Right ventricle myocardium inferior (tissue), 1 donor: Measurements from ENCODE around the gene CLPTM1L. TPM values are rescaled to one million over a fixed set of nuclear protein-coding genes. Genes with fewer than 3 reads are reported as not detected.
"Not testable (repeated sequence)": the region's sequence is repeated elsewhere in the genome, so short reads cannot be mapped to it uniquely, and the experiment has no call there.

ENCODE experiments used
- ATAC-seq: fragments of 200-7000 bp; cut with Tn5 transposase; one replicate; pipeline ENCODE4 v1.9.1; 2020; ENCODE audit warnings: mild to moderate bottlenecking, moderate library complexity
- DNase-seq: peaks from one replicate; pipeline ENCODE4 v3.0.0; 2021; ENCODE audit errors: missing footprints
- intact Hi-C: fragments of 100-400 bp; cut with DNase I; formaldehyde crosslinking; loops from one replicate; pipeline ENCODE4 v1.11.0; 2022
- total RNA-seq: library from RNA; stranded (reverse); fragmentation: NEBNext Ultra II Directional; extraction: Animal tissue kit (Norgen Biotek cat#: 25700); gene quantifications from one replicate; pipeline ENCODE4 v1.2.1, GENCODE V29; 2021
- donor health status: DM: no; HTN: yes; CAD: no; lungs with severe emphysema.

Gene CLPTM1L
- total RNA-seq, 1 donor from 2014 or later = 33.3 TPM

DNA sequence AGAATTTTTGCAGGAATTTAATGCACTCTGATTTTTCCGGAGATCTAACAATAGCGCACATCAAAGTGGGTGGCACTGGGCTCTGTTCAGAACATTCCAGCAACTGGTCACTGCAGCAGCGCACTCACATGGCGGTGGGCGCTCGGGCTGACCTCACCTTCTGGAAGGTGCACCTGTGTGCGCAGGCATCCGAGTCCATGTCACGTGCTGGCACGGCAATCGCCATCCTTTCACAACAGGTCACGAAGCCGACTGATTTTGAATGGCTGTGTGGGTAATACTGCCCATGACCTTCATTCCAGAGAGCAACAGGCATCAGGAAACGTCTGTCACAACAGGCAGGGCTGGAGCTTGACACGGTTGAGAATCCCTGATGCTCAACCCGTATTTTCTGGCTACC is 18.7 kb upstream of the CLPTM1L start:
- intact Hi-C loops = no loop called here
- ATAC-seq (no peak), DNase-seq (peak; percentile 9)

DNA sequence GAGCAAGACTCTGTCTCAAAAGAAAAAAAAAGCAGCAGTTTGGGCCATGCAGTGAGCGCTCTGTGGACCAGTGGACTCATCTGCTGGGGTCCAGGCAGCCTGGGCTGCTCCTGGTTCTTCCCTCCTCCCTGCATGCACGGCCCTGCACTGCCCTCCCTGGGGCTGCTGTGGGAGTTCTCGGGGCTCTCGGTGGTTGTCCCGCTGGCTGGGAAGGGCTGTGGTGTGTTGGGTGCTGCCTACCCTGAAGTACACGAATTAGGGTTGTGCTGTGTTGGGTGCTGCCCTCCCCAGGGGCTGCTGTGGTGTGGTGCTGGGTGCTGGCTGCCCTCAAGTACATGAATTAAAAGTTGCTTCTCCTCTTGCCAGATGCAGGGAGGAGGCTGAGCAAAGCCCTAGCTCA is 18.3 kb upstream of the CLPTM1L start:
- intact Hi-C loops = no loop called here
- DNase-seq = peak; percentile 15
- no peak for ATAC-seq

DNA sequence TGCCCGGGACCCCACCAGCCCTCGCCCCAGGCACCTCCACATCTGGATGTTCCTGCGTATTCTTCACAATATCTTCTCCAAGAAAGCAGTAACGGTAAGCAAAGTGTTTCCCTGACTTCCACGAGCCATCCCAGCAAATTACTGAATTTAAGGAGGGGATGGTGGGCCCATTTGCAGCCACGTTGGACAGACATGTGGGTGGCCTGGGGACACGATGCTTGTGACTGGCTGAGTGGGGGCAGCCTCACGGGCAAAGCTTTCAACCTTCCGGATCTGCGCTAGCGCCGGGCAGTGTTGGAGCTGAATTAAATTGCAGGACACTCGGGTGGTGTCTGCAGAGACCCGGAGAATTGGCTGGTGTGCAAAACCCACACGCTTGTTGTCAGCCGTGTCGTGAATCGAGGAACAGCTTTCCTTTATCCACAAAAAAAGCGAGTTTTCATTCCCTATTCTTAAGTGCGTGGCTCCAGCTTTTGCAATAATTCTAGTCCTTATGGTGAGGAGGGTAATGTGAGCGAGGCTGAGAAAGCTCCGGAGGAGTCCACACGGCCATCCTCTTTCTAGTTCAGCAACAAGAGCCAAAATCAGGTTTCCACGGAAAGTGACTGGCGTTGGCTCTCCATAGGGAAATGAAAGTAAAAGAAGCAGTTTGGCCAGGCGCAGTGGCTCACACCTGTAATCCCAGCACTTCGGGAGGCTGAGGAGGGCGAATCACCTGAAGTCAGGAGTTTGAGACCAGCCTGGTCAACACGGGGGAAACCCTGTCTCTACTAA is 17.5 kb upstream of the CLPTM1L start:
- intact Hi-C loops = no loop called here
- DNase-seq = peak; percentile 51
- ATAC-seq = no peak

DNA sequence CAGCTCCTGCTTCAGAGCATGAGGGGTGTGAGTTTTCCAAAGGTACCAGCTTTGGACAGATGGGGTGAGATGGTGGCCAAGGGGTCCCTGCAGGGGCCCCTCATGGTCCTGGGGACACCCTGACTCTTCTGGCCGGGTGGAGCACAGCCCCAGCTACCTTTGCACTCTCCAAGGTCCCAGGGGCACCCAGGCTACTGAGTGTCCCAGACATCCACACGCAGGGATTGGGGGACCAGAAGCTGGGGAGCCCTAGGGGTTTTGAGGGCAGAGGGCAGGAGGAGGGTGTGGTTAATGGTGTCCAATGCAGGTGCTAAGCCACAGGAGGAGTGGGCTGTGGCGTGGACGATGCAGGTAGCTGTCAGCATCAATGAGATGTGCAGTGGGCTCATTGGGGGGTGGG is 16.0 kb upstream of the CLPTM1L start:
- no peak for ATAC-seq
- intact Hi-C loops = no loop called here
- peak; percentile 28 for DNase-seq

DNA sequence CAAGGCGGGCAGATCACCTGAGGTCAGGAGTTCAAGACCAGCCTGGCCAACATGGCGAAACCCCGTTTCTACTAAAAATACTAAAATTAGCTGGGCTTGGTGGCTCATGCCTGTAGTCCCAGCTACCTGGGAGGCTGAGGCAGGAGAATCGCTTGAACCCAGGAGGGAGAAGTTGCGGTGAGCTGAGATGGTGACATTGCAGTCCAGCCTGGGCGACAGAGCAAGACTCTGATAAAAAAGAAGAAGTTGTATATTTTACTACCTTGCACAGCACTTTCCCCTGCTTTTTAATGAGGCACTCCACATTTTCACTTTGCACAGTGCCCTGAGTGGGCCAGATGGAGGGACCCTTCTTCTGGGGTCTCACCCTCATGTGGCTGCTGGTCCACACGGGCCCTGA is 15.5 kb upstream of the CLPTM1L start:
- intact Hi-C loops, ATAC-seq: not testable (repeated sequence)
- peak; percentile 13 for DNase-seq

DNA sequence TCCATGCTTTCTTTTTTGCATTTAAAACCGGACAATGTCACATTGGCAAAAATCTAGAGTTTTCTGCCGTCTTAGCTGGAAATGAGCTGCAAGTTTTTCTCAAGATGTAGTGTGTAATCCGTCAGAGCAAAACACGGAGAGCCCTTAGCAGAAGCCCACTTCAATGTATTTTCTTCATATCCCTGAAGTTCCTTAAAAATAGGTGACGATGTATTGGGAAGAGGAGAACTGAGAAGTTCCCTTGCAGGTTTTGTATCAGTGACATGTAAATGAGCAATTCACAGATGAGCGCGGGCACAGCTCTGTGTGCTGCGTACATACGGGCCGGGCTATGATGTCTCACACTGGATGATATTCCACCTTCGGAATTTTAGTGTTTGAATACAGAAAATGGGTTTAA is 14.8 kb upstream of the CLPTM1L start:
- intact Hi-C loops = no loop called here
- DNase-seq = peak; percentile 30

DNA sequence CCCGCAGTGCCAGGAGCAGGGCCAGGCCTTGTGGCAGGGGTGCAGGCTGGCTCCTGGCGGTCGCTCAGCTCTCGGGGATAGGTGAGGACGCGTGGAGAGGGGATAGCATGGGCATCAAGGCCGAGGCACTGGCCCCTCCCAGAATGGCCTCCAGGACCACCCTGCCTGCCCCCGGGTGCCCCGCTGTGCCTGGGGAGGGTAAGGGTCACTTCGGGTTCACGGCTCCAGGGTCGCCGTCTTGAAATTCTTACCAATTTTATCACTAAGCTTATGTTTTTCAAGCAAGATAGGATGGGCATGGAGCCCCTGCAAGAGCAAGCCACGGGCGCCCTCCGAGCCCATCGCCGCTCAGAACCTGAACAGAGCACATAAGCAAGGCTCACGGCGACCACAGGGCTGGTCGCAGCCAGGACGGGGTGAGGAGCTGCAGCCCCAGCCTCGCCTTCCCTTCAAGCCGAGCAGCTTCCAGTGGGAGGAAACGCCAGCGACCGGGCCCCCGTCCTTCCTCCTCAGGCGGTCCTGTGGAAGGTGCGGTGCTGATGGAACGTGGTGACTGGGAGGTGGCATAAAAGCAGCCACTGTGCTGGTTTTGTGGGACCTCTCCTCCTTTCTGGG is 14.2 kb upstream of the CLPTM1L start:
- intact Hi-C loops = no loop called here
- peak; percentile 67 for DNase-seq
- ATAC-seq = no peak

More for the DNA sequence above, 14.8 kb upstream of the CLPTM1L start:
- ATAC-seq = no peak

DNA sequence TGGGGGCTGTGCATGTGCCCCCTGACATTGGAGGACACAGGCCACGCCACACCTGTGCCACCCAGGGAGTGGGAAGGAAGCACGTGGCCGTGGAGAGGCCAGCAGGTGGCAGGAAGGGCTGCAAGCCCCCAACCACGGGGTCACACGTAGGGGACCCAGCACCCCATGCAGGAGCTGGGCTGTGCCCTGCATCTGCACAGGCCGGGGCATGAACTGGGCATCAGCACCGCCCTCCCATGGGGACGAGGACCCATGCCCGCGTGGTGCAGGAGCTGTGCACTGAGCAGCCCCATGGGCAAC is 13.8 kb upstream of the CLPTM1L start:
- DNase-seq = no peak
- intact Hi-C loops = no loop called here
- ATAC-seq = no peak

DNA sequence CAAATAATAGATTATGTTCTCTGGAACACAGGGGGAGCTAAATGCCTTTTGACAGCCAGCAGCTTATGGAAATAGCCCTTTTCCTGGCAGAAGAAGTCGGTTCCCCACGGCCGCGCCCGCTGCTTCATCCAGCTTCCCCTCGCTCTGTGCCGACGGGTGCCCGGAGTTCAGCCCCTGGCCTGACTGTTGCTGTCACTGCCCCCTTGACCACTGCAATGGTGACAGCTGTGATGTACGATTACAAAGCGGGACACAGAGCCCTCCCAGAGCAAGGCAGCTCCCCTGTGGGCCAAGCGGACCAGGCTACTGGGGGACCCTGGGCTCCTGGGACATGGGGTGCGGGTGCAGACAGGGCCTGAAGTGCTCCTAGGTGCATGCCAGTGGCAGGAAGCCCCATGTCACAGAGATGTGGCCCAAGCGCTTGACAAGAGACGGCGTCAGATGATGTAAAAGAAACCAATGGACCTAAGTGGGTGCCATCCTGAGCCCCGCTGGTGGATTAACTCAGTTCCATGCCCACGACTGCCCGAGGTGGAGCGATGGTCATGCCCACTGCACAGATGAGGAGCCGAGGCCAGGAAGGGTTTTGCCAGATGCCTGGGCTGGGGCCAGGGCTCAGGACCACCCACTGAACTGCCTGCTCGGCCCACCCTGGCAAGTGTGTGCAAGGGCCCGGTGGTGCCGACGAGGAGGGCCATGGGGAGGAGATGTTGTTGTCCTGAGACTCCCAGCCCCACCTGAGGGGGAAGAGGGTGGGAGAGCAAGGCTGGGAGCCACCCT is 13.2 kb upstream of the CLPTM1L start:
- intact Hi-C loops = no loop called here
- no peak for ATAC-seq
- peak; percentile 32 for DNase-seq

DNA sequence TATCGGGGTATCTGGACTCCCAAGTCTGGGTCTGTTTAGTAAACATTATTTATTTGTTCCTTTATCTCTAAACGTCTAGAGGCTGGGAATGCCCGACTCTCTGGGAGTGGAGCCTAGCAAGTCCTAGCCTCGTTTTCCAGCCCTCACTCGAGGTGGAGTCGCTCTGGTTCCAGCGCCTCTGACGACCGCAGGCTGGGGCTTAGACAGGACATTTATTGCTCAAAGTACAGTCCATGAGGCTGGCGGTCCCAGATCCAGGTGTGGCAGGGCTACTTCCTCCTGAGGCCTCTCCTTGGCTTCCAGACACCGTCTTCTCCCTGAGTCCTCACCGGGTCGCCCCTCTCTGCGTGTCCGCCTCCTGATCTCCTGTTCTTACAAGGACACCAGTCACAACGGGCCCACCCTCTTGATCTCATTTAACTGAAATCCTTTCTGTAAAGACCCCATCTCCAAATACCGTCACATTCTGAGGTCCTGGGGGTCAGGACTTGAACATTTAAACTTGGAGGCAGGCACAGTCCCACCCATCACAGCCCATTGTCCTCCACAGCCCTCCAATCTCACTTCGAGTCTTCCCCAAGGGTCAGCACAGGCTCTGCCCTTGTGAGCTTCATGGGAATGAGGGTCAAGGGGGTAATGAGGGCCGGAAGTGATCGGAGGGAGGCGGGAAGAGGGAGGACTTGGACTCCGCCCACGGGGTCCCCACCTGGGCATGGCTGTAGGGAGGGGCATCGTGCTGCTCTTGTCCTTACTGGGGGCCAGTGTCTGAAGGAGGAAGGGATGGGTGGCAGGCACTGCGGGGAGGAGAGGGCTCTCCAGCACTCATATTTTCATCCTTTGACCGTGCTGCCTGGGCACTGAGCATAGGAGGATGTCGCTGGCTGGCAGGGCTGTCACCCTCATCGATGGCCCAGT is 12.2 kb upstream of the CLPTM1L start:
- intact Hi-C loops = no loop called here
- DNase-seq = peak; percentile 30
- no peak for ATAC-seq

DNA sequence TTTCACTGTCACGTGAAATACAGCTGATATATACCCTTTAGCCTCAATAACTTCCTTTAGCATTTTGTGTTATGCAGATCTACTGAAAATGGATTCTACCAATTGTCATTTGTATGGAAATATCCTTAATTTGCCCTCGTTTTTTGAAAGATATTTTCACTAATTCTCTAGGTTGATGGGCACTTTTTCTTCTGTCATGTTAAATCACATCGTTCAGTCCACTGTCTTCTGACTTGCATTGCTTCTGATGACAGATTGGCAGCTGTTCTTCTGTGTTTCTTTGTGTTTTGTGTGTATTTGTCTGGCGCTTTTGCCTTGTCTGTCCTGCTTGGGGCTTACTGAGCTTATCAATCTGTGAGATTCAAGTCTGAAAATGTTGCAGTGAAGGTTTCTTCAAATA is 9.7 kb upstream of the CLPTM1L start:
- DNase-seq (no peak), ATAC-seq (no peak)
- intact Hi-C loops = no loop called here

DNA sequence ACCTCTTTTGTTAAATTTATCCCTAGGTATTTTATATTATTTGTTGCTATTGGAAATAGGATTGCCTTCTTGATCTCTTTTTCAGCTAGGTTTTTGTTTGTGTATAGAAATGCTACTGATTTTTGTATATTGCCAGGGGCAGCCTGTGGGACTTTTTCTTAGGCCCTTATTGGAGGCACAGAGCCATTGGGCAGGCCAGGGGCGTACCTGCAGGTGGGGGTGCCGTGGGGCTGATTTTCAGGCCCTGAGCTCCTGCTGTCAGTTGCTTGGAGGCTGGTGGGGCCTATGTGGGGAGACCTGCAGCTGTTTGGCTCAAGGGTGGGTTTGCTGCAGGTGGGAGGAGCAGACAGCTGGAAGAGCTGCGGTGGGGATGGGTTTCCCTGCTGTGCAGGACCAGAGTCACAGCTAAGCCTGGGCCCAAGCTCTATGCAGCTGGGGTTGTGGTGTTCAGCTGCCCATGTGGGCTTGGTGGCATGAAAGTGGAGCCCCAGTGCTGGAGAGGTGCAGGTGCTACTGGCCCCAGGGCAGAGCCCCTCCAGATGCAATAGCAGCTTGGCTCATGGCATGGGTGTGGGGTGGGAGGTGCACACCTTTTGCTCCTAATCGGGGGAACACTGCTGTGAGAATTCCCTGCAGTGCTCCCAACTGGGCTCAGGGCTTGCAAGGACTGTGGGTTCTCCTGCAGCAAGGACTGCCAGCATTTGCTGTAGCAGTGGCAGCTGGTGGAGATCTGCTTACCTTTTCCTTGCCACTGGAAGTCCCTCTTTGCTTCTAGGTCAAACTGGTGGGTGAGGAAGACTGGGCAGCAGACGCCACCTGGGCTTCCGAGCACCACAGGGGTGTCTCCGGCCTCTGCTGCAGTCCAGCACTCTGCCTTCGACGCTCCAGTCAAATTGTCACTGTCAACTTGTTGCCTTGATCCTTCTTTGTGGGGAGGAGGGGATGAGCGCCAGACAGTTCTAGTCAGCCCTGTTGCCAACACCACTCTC is 7.6 kb upstream of the CLPTM1L start:
- intact Hi-C loops = no loop called here
- ATAC-seq (no peak), DNase-seq (peak; percentile 28)

DNA sequence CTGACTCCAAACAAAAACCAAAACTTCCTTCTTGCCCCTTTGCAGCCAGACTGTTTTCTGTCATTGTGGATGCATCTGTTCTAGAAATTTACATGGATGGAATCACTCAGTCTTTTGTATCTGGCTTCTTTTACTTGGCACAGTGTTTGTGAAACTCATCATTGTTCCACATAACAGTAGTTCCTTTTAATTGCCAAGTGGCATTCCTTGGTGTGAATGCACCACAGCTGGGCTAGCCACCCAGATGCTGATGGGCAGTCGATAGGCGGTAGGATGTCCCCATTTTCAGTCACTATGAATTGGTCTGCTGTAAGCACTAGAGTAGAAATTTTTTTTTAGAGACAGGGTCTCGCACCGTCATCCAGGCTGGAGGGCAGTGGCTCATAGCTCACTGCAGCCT is 6.3 kb upstream of the CLPTM1L start:
- DNase-seq (no peak), ATAC-seq (no peak)
- intact Hi-C loops = no loop called here

DNA sequence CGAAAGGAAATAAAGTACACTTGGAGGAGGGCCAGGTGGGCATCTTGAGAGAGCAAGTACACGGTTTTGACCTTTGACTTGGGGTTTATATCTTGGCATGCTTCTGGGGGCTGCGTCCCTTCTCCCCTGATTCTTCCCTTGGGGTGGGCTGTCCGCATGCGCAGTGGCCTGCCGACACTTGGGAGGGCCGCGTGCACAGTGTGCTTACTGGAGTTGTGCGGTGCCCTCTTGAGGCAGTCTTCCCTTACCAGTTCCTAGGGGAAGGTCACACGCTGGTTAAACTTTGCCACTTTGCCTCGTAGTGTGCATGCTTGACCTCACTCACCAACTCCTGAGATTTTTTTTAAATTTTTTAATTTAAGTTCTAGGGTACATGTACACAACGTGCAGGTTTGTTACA is 4.3 kb upstream of the CLPTM1L start:
- ATAC-seq = no peak
- intact Hi-C loops = loop anchor here (10.0 kb wide), 1 partner anchor 354 kb away; no protein-coding TSS in a partner anchor
- DNase-seq = no peak

DNA sequence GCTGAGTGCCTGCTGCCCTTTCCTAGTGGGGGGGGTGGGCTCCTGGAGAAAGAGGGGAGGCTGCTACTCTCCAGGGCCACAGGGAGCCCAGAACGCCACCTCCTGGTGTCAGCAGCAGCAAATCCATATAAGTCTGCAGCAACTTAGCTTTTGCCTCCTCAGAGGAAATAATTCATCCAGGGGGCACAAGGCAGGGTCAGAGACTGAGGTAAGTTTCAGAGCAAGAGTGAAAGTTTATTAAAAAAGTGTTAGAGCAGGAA is 4.0 kb upstream of the CLPTM1L start:
- ATAC-seq = no peak
- intact Hi-C loops = loop anchor here (10.0 kb wide), 1 partner anchor 354 kb away; no protein-coding TSS in a partner anchor
- no peak for DNase-seq

DNA sequence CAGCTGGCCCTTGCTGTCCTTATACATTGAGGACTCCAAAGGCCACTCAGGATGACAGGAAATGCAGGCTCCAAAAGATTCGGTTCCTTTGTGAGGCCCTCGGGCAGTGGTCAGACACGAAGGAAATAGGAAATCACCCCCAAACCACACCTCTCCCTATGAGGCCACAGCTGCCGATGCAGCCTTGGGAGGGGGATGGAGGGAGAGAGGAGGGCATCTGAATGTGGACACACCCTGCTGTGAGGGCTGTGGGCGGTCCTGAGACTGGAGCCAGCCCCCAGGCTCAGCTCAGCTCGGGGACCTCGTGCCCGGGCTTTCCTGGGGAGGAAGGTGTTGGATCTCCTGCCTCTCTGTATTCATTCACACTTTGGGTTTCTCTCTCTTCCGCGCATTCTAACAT is 2.7 kb upstream of the CLPTM1L start:
- ATAC-seq (no peak), DNase-seq (no peak)
- intact Hi-C loops = loop anchor here (10.0 kb wide), 1 partner anchor 353 kb away; no protein-coding TSS in a partner anchor

DNA sequence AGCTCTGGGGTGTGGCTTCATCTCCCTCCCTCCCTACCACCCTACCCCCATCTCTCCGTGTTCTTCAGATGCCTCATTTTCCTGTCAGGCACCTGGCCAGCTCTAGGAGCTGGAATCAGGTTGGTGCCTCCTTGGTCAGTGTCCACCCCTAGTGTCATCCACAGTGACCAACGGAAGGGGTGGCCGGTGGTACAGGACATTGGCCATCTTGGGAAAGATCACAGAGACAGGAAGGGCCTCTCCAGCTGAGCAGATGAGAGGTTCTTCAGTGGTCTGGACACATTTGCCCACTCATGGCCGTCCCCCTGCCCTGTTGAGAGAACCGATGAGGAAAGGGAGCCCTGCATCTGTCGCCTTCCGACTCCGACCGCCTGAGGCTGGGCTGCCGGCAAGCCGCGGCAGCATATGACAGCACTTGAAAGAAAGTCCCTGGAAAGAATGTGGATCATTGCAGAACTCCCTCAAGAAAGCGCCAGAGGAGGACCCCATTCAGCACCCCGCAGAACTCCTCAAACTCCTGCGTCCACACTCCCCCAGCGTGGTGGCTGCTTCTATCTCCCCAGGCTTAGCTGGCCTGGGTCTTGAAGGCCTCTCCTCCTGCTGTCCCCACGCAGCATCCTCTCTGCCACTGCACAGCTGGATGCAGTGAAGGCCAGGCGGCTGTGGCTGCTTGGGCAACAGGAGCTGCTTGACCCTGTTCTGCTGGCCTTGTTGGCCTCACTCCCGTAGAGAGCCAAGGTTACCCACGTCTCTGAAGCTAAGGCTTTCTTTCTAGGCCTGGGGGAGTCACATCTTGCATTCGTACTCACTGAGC is 1.9 kb upstream of the CLPTM1L start:
- DNase-seq = no peak
- intact Hi-C loops = loop anchor here (10.0 kb wide), 1 partner anchor 352 kb away; no protein-coding TSS in a partner anchor
- ATAC-seq = no peak
